ENCODE results near the gene BOD1L1.

BOD1L1 gene

DNA sequence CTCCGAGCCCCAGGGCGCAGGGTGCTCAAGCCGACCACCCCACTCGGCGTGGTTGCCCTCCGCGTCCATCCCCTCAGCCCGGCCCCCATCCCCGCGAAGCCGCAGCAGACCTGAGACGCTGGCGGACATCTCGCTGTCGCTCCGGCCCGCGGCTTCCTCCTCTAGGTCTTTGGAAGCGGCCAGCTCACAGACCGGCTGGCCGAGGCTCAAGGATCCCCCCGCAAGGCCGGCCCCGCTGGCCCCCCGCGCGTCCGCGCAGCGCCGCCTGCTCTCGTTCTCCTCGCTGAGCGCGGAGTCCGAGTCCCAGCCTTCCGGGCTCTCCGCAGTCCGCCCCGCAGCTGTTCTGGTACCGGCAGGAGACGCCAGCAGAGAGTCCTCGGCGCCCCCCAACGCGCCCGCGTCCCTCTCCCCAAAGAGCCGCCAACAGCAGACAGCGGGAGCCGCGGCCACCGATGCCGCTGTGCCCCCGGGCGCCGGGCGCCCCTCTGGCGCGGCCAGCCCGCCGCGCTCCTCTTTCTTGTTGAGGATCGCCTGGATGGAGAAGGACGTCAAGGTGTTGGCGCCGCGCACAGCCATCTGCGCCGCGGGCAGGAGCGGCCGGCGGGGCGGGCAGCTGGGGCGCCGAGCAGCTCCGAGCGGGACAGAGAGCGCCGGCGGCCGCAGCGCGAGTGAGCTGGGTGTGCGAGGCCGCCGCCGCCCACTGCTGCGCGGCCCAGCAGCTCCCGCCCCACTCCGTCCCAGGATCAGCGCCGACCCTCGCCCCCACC, 83.5 kb downstream of the BOD1L1 start, which contains the start of gene NKX3-2:
Gene NKX3-2 (minus strand): TSS at position 670 of the 767 bp plus-strand sequence. CDS start 94 bp downstream, at position 576.
- Histone ChIP-seq H3K4me3 (ENCODE audit: low read depth, low read length) (peak within 1 kb of the TSS; percentile 55), H3K36me3 (ENCODE audit: control insufficient read depth, insufficient read depth, low read length) (no peaks in the 10 kb centered on the region), H3K9ac (ENCODE audit: low read depth, low read length) (no peak within 1 kb of the TSS), H3K4me1 (ENCODE audit: control insufficient read depth, insufficient read depth, low read length) (peaks cover 16% of the 10 kb centered on the region), H3K9me3 (ENCODE audit: control insufficient read depth, insufficient read depth, low read length) (no peaks in the 10 kb centered on the region), H3K27ac (ENCODE audit: low read depth, low read length) (no peak within 1 kb of the TSS), H3K27me3 (ENCODE audit: control insufficient read depth, insufficient read depth, low read length) (peaks cover 98% of the 10 kb centered on the region)

DNA sequence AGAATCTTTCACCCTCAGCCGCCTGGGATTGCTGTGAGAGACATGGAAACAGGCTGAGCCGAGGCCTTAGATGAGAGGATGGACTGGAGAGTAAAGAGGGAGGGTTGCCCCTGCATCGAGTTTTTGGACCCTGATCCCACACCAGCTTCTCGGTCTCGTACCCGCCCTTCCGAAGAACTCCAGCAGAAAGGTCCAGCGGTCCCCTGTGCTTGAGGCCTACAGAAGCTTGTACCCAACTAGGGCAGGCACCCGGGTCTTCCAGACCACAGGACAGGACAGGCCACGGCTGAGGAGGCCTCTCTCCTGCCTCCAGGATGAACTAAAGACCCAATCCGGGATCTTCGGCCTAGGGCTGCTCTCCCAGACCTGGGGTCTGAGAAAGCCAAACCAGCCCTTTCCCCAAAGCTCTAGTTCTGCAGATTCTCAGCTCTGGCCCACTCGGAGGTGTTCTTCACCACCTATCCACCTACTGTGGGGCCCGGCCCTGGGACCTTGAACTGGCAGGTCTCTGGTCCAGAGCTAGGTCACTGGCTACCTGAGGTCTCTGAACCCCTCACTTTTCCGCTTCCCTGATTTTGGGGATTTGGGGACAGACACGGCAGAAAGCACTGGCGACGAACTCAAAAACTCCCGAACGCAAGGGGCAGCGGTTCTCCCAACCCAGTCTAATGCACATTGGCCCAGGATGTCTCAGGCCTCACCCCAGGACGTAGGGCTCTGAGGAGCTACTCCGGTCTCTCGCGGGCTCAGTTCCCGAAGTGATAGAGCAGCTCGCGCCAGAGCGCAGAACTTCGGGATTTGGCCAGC, 84.3 kb downstream of the BOD1L1 start:
- Histone ChIP-seq H3K36me3 (ENCODE audit: control insufficient read depth, insufficient read depth, low read length) (no peaks in the 10 kb centered on the region), H3K4me3 (ENCODE audit: low read depth, low read length) (peak overlapping the region; percentile 55; the same call in 1 of the 2 replicates), H3K9ac (ENCODE audit: low read depth, low read length) (no peak overlapping the region), H3K9me3 (ENCODE audit: control insufficient read depth, insufficient read depth, low read length) (no peaks in the 10 kb centered on the region), H3K4me1 (ENCODE audit: control insufficient read depth, insufficient read depth, low read length) (peaks cover 20% of the 10 kb centered on the region), H3K27ac (ENCODE audit: low read depth, low read length) (no peak overlapping the region), H3K27me3 (ENCODE audit: control insufficient read depth, insufficient read depth, low read length) (peaks cover 98% of the 10 kb centered on the region)

DNA sequence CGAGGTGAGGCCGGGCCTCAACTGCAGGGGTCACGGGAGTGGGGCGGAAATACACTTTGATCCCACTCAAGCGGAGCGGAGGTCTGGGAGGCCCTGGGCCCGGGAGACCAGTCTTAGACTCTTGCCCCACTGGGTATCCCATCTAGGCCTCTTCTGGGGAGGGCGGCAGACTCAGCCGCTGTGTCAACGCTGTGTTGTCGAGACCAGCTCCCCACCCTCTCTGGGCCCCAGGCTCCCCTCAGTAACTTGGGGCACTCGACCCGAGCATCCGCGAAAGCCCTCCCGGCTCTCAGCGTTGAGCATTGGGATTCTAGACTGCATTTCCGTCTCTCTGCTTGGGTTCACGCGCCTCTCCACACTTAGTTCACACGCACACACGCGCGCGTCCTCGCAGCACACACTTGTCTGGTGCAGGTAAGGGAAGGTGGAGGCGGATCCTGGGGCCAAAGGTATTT, 84.9 kb downstream of the BOD1L1 start:
- peaks cover 98% of the 10 kb centered on the region for H3K27me3 ChIP-seq (ENCODE audit: control insufficient read depth, insufficient read depth, low read length)
- peaks cover 20% of the 10 kb centered on the region for H3K4me1 ChIP-seq (ENCODE audit: control insufficient read depth, insufficient read depth, low read length)
- H3K4me3 ChIP-seq (ENCODE audit: low read depth, low read length): no peak overlapping the region
- no peaks in the 10 kb centered on the region for H3K36me3 ChIP-seq (ENCODE audit: control insufficient read depth, insufficient read depth, low read length)
- H3K27ac ChIP-seq (ENCODE audit: low read depth, low read length): no peak overlapping the region
- no peaks in the 10 kb centered on the region for H3K9me3 ChIP-seq (ENCODE audit: control insufficient read depth, insufficient read depth, low read length)
- no peak overlapping the region for H3K9ac ChIP-seq (ENCODE audit: low read depth, low read length)

DNA sequence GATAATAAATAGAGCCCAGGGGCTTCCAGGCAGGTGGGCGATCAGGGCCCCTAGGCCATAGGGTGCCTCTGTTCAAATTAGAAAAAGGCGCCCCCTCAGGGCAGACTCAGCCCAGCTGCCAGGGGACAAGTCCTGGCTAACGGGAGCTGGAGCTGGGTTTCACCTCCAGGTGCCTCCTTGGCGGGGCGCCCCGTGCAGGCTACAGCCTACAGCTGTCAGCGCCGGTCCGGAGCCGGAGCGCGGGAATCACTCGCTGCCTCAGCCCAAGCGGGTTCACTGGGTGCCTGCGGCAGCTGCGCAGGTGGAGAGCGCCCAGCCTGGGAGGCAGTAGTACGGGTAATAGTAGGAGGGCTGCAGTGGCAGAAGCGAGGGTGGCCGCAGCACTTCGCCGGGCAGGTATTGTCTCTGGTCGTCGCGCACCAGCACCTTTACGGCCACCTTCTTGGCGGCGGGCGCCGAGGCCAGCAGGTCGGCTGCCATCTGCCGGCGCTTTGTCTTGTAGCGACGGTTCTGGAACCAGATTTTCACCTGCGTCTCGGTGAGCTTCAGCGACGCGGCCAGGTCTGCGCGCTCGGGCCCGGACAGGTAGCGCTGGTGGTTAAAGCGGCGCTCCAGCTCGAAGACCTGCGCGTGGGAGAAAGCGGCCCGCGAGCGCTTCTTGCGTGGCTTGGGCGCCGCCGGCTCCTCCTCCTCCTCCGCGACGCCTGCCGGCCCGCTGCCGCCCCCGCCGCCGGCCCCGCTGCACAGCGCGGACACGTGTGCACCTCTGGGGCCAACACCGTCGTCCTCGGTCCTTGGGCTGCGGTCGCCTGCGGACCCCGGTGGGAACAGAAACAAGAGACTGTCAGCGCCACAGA, 85.6 kb downstream of the BOD1L1 start:
- Histone ChIP-seq H3K4me3 (ENCODE audit: low read depth, low read length) (peak overlapping the region; percentile 28; the same call in 1 of the 2 replicates), H3K36me3 (ENCODE audit: control insufficient read depth, insufficient read depth, low read length) (no peaks in the 10 kb centered on the region), H3K9ac (ENCODE audit: low read depth, low read length) (no peak overlapping the region), H3K4me1 (ENCODE audit: control insufficient read depth, insufficient read depth, low read length) (peaks cover 20% of the 10 kb centered on the region), H3K27ac (ENCODE audit: low read depth, low read length) (no peak overlapping the region), H3K9me3 (ENCODE audit: control insufficient read depth, insufficient read depth, low read length) (peaks cover under 1% of the 10 kb centered on the region; the same call in 1 of the 2 replicates), H3K27me3 (ENCODE audit: control insufficient read depth, insufficient read depth, low read length) (peaks cover 98% of the 10 kb centered on the region)

DNA sequence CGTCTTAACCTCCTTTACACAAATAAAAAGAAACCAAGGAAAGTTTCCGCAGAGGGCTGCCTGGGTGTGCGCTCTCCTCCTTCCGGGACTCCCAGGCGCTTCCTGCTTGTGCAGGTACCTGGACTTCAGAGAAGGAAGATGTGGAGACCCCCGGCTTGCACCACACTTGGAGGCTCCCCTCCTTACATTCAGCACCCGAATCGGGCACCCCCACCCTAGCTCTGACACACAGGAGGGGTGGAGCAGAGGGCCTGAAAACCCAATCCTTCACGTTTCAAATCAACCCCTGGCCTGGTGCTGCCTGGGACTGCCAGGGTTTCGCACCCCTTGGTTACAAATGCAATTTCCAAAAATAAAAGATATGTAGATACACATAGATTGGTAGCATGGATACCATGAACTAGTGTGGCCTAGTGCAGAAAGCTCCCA, 86.3 kb downstream of the BOD1L1 start:
- Histone ChIP-seq H3K36me3 (ENCODE audit: control insufficient read depth, insufficient read depth, low read length) (no peaks in the 10 kb centered on the region), H3K27ac (ENCODE audit: low read depth, low read length) (no peak overlapping the region), H3K9ac (ENCODE audit: low read depth, low read length) (no peak overlapping the region), H3K4me3 (ENCODE audit: low read depth, low read length) (0 out of 2 replicates have a peak overlapping the region, but pooled peaks have one; percentile 1), H3K27me3 (ENCODE audit: control insufficient read depth, insufficient read depth, low read length) (peaks cover 98% of the 10 kb centered on the region), H3K9me3 (ENCODE audit: control insufficient read depth, insufficient read depth, low read length) (peaks cover 4% of the 10 kb centered on the region; the same call in 1 of the 2 replicates), H3K4me1 (ENCODE audit: control insufficient read depth, insufficient read depth, low read length) (peaks cover 14% of the 10 kb centered on the region)

DNA sequence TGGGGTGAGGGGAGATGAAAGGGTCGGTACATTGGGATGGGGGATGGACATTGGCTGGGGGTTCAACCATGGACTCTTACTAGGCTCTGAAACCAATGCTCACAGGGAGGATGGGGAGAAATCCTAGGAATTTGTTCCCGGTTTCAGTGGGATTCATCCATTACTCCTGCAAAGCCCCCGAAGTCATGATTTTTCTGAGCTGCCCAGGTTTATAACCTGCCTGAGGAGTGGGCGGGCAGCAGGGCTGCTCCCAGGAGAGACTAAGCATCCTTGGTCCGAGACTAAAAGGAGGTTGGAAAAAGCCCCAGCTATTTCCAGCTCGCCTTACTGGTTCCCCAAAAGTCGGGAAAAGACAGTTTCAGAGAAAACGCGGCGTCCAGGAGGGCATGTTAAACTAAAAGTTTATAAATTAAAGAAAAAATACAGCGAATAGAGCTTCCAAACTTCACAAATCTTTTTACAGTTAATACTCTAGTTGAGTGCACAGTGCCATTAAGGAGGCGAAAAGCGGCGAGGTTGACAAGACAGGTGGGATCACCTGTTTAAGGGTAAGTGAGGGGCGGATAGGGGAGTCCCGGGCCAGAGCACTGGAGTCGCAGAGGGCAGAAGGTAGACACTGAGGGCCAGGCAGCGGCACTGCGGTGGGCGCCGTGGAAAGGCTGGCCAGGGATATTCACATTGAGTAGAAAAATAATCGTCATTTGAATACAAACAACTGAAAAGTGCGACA, 86.9 kb downstream of the BOD1L1 start:
- Histone ChIP-seq H3K9me3 (ENCODE audit: control insufficient read depth, insufficient read depth, low read length) (peaks cover 4% of the 10 kb centered on the region; the same call in 1 of the 2 replicates), H3K27me3 (ENCODE audit: control insufficient read depth, insufficient read depth, low read length) (peaks cover 98% of the 10 kb centered on the region), H3K27ac (ENCODE audit: low read depth, low read length) (no peak overlapping the region), H3K4me1 (ENCODE audit: control insufficient read depth, insufficient read depth, low read length) (peaks cover 15% of the 10 kb centered on the region), H3K9ac (ENCODE audit: low read depth, low read length) (no peak overlapping the region), H3K36me3 (ENCODE audit: control insufficient read depth, insufficient read depth, low read length) (no peaks in the 10 kb centered on the region), H3K4me3 (ENCODE audit: low read depth, low read length) (no peak overlapping the region)

DNA sequence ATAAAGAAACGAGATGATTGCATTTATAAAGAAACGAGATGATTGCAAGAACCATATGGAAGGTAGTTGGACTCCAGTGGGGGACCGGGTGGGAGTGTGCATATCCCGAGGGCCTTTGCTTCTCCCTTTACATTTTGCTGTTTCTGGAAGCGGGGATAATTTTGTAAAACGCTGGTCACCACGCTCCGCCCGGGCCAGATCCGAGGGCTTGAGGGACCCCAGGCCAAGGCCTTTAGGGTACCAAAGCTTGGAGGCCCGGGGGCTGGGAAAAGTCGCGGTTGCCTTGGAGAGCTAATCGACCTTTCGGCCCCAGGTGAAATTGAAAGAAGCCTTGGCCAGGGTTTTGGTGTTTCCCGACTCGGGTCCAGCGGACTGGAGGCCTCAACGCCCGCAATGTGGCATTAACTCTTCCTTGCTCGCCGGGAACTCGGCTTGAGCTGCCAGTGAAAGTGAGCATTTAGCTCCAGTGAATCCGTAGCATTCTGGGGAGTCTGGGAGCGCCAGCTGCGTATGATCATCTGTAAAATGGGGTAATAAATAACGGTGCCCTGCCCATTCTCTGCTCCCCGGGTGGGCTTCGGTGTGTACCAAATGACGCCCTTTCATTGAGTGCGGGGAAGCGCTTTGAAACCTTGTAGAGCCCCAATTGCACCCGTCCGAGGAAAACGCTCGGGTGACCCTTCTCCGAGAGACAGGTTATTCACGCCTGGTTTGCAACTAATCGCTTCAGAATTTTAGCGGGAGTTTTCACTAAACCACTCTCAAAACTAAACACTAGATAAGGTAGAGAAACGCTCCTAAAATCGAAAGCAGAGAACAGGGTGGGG, 87.7 kb downstream of the BOD1L1 start:
- Histone ChIP-seq H3K36me3 (ENCODE audit: control insufficient read depth, insufficient read depth, low read length) (no peaks in the 10 kb centered on the region), H3K27ac (ENCODE audit: low read depth, low read length) (no peak overlapping the region), H3K4me3 (ENCODE audit: low read depth, low read length) (no peak overlapping the region), H3K9me3 (ENCODE audit: control insufficient read depth, insufficient read depth, low read length) (peaks cover 4% of the 10 kb centered on the region; the same call in 1 of the 2 replicates), H3K4me1 (ENCODE audit: control insufficient read depth, insufficient read depth, low read length) (peaks cover 16% of the 10 kb centered on the region), H3K9ac (ENCODE audit: low read depth, low read length) (no peak overlapping the region), H3K27me3 (ENCODE audit: control insufficient read depth, insufficient read depth, low read length) (peaks cover 99% of the 10 kb centered on the region)

DNA sequence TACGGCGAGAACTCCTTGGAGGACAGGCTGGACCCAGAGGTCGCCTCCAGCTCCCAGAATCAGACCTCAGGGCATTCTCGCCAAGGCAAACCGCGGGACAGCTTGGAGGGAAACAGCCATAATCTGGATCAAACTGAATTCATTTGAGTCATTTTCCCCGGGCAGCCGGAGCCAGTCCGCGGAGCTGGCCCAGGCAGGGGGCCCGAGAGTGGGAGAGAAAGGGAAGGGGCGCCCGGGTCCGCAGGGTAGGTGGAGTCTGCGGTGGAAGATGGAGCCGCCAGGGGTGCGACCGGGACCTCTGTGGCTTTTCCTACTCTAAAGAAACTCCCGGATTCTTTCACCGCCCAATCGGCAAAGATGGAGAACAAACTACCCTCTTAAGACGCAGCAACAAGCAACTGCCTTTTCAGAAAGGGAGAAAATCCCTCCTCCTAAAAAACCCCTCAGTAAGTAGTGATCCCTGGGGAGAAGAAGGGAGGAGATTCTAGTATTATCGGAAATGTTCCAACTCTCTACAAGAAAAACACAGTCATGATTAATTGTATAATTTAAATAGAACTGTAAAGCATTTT, 88.4 kb downstream of the BOD1L1 start:
- Histone ChIP-seq H3K9ac (ENCODE audit: low read depth, low read length) (no peak overlapping the region), H3K9me3 (ENCODE audit: control insufficient read depth, insufficient read depth, low read length) (peaks cover 4% of the 10 kb centered on the region; the same call in 1 of the 2 replicates), H3K27me3 (ENCODE audit: control insufficient read depth, insufficient read depth, low read length) (peaks cover 100% of the 10 kb centered on the region), H3K36me3 (ENCODE audit: control insufficient read depth, insufficient read depth, low read length) (no peaks in the 10 kb centered on the region), H3K4me1 (ENCODE audit: control insufficient read depth, insufficient read depth, low read length) (peaks cover 23% of the 10 kb centered on the region), H3K4me3 (ENCODE audit: low read depth, low read length) (no peak overlapping the region), H3K27ac (ENCODE audit: low read depth, low read length) (no peak overlapping the region)

DNA sequence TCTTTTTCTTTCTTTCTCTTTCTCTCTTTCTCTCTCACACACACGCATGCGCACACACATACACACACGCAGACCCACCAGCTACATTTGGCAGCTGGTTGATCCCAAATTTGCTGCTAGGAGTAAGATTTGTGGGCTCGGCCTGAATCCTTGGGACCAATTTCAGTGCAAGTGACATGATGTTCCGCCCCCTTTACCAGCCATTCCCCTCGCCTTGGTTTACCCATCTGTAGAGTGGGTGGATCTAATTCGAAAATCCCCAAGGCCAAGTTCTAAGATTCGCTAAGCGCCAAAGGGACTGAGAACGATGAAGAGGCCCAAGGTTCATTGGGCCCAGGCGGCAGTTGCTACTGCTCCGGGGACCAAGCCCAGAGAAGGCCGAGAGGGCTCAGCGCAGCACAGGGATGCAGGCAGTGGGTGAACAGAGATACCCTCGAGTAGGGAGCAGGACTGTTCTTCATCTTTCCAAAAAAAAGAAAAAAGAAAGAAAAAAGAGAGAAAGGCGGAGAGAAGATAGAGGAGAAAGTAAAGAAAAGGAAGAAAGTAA, 89.0 kb downstream of the BOD1L1 start:
- peaks cover 100% of the 10 kb centered on the region for H3K27me3 ChIP-seq (ENCODE audit: control insufficient read depth, insufficient read depth, low read length)
- H3K4me1 ChIP-seq (ENCODE audit: control insufficient read depth, insufficient read depth, low read length): peaks cover 27% of the 10 kb centered on the region
- H3K4me3 ChIP-seq (ENCODE audit: low read depth, low read length): no peak overlapping the region
- H3K9me3 ChIP-seq (ENCODE audit: control insufficient read depth, insufficient read depth, low read length): peaks cover 4% of the 10 kb centered on the region; the same call in 1 of the 2 replicates
- no peaks in the 10 kb centered on the region for H3K36me3 ChIP-seq (ENCODE audit: control insufficient read depth, insufficient read depth, low read length)
- no peak overlapping the region for H3K27ac ChIP-seq (ENCODE audit: low read depth, low read length)
- no peak overlapping the region for H3K9ac ChIP-seq (ENCODE audit: low read depth, low read length)

Measured in HUES48 (cell line).